ENCODE data around the gene RUNX3.
"Not testable (repeated sequence)": the region's sequence is repeated elsewhere in the genome, so short reads cannot be mapped to it uniquely, and the experiment has no call there.

Gene RUNX3

DNA sequence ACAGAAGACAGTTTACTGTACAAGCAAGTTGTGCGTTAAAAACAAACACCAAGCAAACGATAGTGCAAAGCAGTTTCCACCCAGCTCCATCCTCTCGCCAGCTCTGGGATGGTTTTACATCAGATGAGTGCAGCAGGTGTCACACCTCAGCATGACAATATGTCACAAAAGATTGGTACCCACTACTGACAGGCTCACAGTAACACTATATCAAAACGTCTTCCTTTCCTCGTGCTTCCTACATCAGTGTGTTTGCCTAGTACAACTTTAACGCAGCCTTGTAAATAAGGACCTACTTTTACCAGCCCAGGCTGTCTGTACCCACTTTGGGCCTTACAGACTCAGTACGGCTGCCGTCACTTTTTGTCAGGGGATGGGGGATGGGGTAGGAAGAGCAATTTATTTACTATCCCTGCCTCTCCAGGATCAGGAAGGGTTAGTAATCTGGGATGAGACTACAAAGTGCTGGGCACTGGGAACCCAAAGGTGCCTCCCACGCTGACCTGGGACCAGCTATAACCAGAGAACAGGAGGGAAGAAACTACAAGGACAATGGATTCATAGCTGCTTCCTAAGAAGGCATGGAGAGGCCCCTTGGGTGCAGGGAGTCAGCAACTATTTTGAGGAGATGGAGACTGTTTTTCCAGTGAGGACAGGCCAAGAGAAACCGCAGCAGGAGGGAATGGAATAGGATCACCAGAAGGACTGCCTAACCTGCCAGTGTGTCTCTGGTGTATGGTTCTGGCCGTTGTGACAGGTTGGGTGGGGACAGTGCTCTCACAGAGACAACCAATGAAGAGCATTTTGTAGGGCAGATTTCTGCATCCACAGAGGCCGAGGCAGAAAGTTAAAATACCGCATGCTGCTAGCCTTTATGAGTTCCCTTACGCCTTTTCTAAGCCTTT, 30.2 kb downstream of the RUNX3 start:
- DNase-seq, result no peak

DNA sequence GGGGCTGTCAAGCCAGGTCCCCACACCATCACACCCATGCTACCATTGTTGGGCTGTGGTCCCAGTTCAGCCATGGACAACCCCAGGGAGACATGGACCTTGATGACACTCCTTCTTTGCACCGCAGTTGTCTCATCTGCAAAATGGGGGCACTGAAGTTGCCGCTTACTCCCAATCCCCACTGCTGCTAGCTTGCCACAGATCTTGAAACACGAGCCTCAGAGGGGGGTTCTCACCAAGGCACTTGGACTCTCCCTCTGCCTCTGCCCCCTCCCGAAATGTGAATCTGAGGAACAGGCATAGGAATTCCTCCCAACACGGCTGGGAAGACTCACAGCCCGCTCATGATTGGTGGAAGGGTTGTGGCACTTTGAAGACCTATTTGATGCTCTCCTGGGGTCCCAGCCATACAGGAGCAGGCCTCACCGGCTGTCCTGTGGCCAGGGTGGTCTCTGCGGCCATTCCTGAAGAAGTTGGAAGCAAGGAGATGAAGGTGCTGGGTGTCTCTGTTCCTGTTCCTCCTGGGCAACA, 31.1 kb downstream of the RUNX3 start:
- DNase-seq, result no peak

DNA sequence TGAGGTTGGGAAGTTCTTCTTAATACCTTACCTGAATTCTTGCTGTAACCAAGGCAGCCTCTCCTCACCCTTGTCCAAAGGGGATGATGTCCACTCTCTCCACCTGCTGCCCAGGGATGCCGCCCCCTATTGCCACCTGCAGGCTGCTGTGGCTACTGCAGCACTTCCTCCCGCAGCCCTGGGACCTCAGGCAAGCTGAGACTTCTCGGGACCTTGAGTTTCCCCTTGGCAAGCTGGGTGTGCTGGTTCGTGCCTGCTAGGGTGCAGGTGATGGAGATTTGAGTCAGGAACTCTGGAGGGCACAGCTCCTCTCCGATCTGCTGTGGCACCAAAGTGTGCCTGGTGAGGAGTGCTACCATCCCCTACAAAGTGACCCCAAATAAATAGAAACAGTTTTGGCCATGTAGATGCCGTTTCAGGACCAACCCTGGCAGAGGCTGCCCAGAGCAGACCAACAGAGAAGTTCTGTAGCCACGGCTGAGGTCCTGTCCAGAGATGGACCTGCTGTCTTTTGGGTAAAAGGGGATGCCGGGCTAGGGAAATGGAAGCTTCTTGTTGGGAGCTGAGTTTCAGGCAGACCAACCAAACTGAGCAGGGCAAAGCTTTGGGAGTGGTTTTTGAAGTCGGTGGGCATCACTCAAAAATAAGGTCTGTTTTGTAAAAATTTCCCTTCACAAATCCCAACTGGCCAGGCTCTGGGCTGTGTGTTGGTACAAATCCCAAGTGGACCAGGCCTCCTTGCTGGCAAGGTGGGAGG, 31.7 kb downstream of the RUNX3 start:
- DNase-seq, result peak; percentile 7

DNA sequence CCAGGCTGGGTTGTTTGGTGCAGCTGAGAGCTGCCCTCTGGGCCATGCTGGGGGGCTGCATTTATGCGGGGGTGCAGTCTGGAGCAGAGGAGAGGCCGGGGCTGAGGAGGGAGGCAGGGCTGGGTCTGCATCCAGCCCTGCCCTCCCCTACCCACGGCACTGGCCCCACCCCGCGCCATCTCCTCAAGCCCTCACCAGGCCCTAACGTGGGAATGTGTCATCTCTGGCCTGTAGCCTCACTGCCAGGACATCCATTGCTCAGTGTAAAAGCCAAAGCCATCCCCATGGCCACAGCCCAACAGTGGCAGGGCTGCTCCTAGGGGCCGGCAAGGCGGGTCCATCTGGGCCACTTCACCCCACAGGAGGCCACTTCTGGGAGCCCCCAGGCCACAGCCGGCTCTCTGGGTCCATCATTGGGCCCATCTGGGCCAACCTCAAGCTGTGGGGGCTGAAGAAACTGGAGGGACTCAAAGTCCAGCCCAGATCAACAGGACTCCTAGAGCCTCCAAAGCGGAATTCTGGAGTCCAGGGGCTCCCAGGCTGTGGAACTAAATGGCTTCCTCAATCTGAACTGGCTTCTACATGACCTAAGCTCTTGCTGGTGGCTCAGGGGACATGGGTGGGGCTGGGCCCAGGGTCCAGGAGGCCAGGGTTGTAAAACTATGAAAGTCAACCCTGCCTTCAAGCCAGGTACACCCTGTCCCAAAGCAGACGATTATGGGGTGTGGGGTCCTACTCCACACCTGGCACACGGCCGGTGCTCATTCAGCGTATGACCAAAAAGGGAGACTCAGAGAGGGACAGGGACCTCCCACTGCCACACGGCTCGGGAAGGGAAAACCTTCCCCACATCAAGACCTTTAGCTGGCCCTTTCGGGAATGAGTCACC, 32.6 kb downstream of the RUNX3 start:
- DNase-seq, result no peak

DNA sequence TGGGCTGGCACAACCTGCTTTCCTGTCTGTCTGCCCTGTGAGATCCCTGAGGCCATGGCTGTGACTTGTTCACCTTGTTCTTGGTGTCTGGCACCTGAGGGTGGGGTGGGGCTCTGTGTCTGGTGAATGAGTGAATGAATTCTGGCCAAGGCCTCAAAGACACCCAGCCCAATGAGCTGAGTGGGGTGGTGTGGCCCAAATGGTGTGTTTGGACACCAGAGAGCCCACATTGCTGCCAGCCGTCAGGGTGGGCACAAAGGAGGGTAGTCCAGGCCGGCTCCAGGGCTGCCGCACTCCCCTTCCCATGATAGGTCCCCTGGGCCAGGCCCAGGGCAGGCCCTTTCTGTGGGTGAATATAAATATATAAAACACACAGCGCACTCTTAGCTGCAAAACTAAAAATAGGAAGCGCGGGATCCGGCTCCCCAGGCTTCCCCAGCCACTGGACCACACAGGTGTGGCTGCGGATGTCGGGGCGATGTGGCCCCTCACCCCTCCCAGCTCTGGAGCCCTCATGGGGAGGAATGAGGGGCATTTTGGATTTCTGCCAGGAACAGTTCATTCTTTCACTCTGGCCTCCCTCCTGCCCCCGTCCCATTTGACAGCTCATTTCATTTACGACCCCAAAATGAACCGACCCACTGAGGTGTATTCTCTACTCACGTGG, 33.3 kb downstream of the RUNX3 start:
- DNase-seq, result no peak

DNA sequence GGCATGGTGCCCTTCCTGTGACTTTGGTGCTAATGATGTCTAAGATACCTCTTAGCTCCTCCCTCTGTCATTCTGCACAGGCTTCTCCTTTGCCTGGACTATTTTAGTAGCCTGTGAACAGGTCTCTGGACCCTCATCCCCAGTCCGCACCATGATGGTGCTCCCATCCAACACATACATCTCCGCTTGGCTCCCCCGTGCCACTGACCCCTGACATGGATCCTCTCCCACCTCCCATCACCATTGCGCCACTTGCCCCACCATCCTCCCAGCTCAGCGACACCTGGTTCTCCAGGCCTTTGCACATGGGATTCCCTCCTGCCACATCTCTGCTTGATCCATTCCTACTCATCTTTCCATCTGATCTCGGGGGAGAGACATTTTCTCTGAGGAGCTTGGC, 33.9 kb downstream of the RUNX3 start:
- DNase-seq, result no peak

DNA sequence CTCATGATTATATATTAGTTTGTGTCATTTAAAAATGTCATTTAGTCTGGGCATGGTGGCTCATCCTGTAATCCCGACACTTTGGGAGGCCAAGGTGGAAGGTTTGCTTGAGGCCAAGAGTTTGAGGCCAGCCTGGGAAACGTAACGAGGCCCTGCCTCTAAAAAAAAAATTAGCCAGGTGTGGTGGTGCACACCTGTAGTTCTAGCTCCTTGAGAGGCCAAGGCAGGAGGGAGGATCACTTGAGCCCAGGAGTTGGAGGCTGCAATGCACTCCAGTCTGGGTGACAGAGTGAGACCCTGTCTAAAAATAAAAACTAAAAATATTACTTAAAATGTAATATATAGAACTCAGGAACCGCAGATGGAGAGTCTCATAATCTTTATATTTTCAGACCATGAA, 34.6 kb downstream of the RUNX3 start:
- no peak for DNase-seq

DNA sequence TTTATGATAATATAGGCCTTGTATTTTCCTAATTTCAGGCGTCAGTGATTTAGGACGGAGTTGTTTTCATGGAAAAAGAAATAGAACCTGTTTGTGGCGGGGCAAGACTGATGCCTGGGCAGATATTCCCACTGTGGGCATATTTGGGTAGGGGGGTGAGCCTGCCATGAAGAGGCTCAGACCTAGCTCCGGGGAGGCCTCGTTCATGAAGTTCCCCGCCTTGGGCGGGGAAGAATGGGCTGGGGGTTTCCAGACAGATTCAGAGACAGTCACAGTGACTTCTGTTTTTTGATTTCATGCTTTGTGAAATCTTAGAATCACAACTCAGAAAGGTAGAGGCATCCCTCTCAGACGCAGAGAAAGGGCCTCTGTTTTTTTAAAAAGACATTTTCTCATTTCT, 36.1 kb downstream of the RUNX3 start:
- DNase-seq, result no peak

DNA sequence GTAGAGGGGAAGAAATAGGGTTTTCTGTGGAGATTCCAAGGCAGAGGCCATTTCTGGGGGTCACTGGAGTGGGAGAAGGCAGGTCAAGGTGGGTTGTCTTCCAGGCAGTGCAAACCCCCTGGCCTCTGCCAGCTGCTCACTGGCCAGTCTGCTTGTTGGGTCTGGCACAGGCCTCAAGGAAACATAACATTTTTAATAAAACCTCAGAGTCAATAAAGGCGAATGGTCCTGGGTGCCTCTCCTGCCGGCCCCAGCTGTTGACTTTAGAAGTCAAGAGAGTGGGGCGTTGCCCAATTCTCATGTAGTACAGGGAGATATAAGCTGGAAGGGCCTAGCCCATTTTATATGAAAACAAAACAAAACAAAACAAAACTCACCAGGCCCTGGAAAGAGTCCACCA, 36.6 kb downstream of the RUNX3 start:
- DNase-seq, result no peak

DNA sequence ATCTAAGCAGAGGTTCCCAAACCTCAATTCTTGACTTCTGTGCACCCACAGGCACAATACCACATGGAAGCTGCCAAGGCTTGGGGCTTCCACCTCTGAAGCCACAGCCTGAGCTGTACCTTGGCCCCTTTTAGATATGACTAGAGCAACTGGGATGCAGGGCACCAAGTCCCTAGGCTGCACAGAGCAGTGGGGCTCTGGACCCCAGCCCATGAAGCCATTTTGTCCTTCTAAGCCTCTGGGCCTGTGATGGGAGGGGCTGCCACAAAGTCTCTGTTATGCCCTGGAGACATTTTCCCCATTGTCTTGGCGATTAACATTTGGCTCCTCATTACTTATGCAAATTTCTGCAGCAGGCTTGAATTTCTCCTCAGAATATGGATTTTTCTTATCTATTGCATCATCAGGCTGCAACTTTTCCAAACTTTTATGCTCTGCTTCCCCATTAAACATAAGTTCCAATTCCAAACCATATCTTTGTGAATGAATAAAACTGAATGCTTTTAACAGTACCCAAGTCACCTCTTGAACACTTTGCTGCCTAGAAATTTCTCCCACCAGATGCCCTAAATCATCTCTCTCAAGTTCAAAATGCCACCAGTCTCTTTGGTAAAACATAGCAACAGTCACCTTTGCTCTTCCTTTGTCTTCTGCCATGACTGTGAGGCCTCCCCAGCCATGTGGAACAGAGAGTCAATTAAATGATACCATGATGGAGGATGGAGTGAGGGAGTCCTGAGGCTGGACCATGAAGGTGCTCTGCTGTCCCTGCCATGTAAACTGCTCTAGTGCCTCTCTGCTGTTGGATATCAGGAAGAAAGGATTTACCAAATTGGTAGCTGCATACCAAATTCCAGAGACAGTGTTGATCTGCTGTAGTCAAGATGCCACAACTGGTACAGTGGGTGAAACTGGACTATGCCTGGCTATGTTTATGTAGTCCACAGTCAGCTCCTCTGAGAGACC, 37.6 kb downstream of the RUNX3 start:
- DNase-seq, result no peak

DNA sequence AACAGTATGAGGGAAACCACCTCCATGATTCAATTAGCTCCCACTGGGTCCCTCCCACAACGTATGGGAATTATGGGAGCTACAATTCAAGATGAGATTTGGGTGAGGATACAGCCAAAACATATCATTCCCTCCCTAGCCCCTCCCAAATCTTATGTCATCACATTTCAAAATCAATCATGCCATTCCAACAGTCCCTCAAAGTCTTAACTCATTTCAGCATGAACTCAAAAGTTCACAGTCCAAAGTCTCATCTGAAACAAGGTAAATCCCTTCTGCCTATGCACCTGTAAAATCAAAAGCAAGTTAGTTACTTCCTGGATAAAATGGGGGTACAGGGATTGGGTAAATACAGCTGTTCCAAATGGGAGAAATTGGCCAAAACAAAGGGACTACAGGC, 38.7 kb downstream of the RUNX3 start:
- DNase-seq, result not testable (repeated sequence)

DNA sequence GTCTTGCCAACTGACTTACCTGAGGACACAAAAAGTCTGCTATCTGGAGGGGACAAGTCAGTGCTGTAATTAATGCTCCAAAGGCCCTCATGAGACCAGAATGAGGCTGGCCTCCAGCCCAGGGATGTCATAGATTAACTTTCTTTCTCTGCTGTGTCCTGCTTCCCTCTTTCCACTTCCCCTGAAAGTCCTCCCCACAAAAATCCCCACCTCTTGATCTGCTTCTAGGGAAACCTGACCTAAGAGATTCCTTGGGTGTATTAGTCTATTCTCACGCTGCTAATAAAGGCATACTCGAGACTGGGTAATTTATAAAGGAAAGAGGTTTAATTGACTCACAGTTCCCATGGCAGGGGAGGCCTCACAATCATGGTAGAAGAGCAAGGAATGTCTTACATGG, 39.2 kb downstream of the RUNX3 start:
- no peak for DNase-seq

DNA sequence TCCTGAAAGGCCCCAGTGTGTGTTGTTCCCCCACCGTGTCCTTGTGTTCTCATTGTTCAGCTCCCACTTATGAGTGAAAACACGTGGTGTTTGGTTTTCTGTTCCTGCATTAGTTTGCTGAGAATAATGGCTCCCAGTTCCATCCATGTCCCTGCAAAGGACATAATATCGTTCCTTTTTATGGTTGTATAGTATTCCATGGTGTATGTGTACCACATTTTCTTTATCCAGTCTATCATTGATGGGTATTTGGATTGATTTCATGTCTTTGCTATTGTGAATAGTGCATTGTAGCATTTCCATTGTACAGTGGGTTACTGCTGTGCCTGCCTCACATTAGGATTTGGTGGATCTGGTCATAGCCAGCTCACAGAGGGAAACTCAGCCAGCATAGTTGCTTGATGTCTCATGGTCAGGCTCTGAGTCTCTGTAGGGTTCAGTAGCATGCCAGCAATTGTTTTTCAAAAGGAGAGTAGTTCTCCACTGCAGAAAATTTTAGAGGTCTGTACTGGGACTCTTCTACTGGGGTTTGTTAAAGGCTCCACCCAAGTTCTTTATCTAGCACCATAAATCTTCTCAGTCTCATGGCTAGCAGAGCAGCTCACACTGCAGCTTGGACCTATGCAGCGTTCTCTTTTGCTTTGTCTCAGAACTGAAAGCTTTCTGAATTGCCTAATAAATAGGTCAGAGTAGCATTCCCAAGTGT, 41.0 kb downstream of the RUNX3 start:
- no peak for DNase-seq

DNA sequence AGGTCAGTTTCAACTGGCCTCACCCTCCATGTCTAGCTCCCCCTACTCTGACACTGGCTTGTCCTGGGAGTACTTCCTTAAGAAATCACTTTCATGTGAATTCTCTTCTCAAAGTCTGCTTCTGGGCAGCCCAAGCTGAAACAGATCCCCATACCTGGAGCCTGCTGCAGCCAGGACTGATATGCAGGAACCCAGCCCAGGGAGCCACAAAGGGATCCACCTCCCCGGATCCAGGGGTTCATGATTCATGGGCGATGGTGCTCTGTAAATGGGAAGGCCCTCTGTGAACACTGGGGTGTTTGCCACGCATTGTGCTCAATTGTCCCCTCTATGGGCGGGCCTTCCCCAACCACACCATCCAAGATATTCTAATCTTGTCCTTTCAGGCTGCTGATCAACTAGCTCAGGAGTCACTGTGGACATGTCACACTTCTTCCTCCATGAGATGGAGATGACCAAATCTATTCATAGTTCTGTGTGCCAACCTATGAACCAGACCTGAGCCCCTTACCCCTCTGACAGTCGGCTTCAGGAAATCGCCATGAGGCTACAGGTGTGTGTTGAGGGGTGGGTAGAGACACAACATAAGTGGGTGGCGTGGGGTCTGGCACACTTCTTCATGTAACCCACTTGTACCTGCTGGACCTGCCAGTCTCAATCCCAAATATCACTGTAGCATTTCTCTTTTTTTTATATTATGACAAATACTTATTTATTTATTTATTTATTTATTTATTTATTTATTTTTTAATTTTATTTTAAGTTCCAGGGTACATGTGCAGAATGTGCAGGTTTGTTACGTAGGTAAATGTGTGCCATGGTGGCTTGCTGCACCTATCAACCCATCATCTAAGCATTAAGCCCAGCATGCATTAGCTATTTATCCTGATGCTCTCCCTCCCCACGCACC, 41.8 kb downstream of the RUNX3 start:
- DNase-seq, result no peak

DNA sequence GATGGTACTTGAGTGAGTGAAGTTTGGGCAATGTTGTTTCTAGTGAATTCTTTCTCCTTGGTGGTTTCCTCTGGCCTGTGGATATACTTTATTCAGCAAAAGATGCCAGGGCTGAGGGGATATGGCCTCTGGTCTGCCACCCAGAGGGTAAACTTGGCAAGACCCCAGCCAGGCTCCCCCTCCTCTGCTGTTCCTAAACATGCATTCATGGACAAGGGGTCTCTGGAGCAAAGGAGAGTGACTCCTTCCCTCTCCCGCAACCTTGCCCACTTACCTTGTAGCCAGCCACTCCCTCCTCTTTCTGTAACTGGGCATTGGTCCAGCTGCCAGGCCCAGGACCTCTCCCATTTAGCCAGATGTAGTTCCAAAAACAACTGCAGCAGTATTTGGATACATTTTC, 43.8 kb downstream of the RUNX3 start:
- DNase-seq, result no peak

DNA sequence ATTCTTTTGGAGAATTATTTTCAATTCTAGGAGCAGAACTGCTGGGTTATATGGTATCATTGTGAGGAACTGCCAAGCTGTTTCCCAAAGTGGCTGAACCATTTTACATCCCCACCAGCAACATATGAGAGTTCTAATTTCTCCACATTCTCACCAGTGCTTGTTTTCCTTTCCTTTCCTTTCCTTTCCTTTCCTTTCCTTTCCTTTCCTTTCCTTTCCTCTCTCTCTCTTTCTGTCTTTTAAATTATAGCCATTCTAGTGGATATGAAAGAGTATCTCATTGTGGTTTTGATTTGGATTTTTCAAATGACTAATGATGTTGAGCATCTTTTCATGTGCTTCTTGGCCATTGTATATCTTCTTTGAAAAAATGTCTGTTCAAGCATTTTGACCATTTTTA, 45.3 kb downstream of the RUNX3 start:
- no peak for DNase-seq

DNA sequence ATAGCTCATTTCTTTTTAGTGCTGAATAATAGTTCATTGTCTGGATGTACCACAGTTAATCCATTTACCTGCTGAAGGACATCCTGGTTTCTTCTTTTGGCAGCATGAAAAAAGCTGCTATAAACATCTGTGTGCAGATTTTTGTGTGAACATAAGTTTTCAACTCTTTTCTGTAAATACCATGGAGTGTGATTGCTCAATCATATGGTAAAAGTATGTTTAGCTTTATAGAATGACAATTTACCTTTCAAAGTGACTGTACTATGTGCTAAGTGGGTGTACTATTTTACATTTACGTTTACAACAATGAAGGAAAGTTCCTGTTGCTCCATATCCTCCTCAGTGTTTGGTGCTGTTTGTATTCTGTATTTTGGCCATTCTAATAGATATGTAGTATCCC, 49.0 kb downstream of the RUNX3 start:
- DNase-seq, result no peak

DNA sequence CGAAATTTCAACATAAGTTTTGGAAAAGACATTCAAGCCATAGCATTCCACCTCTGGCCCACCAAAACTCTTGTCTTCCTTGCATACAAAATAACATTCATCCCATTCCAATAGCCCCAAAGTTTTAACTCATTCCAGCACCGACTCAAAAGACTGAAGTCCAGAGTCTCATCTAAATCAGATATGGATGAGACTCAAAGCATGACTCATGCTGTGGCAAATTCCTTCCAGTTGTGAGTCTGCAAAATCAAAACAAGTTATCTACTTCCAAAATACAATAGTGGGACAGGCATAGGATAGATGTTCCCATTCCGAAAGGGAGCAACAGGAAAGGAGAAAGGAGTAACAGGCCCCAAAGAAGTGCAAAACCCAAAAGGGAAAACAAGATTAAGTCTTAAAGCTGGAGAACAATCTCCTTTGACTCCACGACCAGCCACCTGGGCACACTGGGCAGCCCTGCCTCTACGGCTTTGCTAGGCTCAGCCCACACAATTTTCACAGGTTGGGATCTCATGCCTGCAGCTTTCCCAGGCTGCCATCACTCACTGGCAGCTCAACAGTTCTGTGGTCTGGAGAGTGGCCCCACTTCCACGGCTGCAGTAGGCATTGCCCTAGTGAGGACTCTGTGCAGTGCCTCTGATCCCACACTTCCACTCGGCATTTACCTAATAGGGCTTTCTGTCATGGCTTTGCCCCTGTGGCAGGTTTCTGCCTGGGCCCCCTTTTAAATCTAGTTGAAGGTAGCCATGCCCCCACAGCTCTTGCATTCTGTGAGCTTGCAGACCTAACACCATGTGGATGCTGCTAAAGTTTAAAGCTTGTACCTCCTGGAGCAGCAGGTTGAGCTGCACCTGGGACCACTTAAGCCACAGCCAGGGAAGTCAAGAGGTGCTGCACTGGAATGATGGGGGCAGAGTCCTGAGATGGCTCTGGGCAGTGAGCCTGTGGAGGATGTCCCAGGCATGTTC, 51.0 kb downstream of the RUNX3 start:
- DNase-seq, result no peak
